Measurements from ENCODE around the gene ICOS. TPM values are rescaled to one million over a fixed set of nuclear protein-coding genes. Genes with fewer than 3 reads are reported as not detected.

ICOS gene
- total and polyA plus RNA-seq, 2 of the 4 experiments (the other 2 are of a cell fraction) = not detected

DNA sequence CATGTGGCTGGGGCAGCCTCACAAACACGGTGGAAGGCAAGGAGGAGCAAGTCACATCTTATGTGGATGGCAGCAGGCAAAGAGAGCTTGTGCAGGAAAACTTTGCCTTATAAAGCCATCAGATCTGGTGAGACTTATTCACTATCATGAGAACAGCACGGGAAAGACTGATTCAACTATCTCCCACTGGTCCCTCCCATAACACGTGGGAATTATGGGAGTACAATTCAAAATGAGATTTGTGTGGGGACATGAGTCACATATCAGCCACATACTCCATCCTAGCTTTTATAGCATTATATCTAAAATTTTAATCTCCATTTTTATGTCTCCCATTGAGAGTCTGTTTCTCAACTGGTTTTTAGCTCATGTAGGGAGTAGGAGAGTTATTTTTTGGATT lies 45.7 kb downstream of the ICOS start:
- TF ChIP-seq, protein P1, sequence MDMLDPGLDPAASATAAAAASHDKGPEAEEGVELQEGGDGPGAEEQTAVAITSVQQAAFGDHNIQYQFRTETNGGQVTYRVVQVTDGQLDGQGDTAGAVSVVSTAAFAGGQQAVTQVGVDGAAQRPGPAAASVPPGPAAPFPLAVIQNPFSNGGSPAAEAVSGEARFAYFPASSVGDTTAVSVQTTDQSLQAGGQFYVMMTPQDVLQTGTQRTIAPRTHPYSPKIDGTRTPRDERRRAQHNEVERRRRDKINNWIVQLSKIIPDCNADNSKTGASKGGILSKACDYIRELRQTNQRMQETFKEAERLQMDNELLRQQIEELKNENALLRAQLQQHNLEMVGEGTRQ (IDR thresholded peaks at IDR 0.05; ENCODE audit: low read depth, low read length) = no peak
- TF ChIP-seq NFE2L2 (IDR thresholded peaks at IDR 0.05; ENCODE audit: low read depth, low read length) = no peak
- TF ChIP-seq RAD21 (IDR thresholded peaks at IDR 0.05; ENCODE audit: low read length) = no peak
- no peak for TF ChIP-seq RCOR1 (IDR thresholded peaks at IDR 0.05; ENCODE audit: insufficient replicate concordance, low read length)
- no peak for TF ChIP-seq BHLHE40 (IDR thresholded peaks at IDR 0.05; ENCODE audit: low read depth, low read length)
- no peak for TF ChIP-seq SMC3 (IDR thresholded peaks at IDR 0.05; ENCODE audit: low read depth, low read length)
- Histone ChIP-seq H3K4ac (ENCODE audit: low read depth, low read length) (no peak overlapping the region), H3K18ac (ENCODE audit: low read depth, low read length) (no peak overlapping the region), H2BK20ac (ENCODE audit: low read depth, low read length) (no peak overlapping the region), H4K20me1 (ENCODE audit: insufficient read depth, low read length) (no peaks in the 10 kb centered on the region), H3K79me1 (ENCODE audit: low read depth in 1 of 2, low read length in 2 of 2) (no peaks in the 10 kb centered on the region), H2AK9ac (replicated peaks; ENCODE audit: low read depth, low read length, poor library complexity) (no peak overlapping the region), H3K9me1 (ENCODE audit: insufficient read depth, low read length) (no peaks in the 10 kb centered on the region), H3K36me3 (ENCODE audit: control insufficient read depth, insufficient read depth, low read length) (no peaks in the 10 kb centered on the region), H2AFZ (replicated peaks; ENCODE audit: low read length, poor library complexity) (no peak overlapping the region), H3K56ac (ENCODE audit: extremely low read depth, insufficient read depth, low read length) (no peak overlapping the region), H2BK120ac (ENCODE audit: low read depth, low read length) (no peak overlapping the region), H2AK5ac (ENCODE audit: low read depth, low read length) (no peak overlapping the region), H4K8ac (ENCODE audit: low read depth in 2 of 2, low read length in 2 of 2) (no peak overlapping the region), H4K5ac (ENCODE audit: low read depth, low read length) (no peak overlapping the region), H2BK15ac (ENCODE audit: low read depth, low read length) (no peak overlapping the region), H3K4me1 (ENCODE audit: control insufficient read depth, insufficient read depth, low read length) (no peaks in the 10 kb centered on the region), H3K4me2 (ENCODE audit: low read depth, low read length) (no peak overlapping the region), H3K9ac (ENCODE audit: low read depth, low read length) (no peak overlapping the region), H4K91ac (ENCODE audit: insufficient read depth, low read depth, low read length) (no peak overlapping the region), H3K4me3 (ENCODE audit: insufficient read depth, low read depth, low read length) (no peak overlapping the region), H3K27me3 (ENCODE audit: control insufficient read depth, insufficient read depth, low read length) (no peaks in the 10 kb centered on the region), H2BK5ac (ENCODE audit: low read depth, low read length, poor library complexity, severe bottlenecking) (no peak overlapping the region), H3K27ac (ENCODE audit: insufficient read depth, low read length) (no peak overlapping the region), H3K14ac (replicated peaks; ENCODE audit: low read depth, low read length) (no peak overlapping the region), H3K9me3 (ENCODE audit: control insufficient read depth, insufficient read depth, low read length) (no peaks in the 10 kb centered on the region), H3K23ac (ENCODE audit: low read depth, low read length) (no peak overlapping the region)
- ChIA-PET CTCF (no interaction called here), POLR2A (ENCODE audit: unreplicated experiment) (no interaction called here)
- dilution Hi-C loops (cut with HindIII; ENCODE audit: low sequenced_read_pairs, unreplicated experiment) = no loop called here
- DNase-seq (no peak), ATAC-seq (ENCODE audit: low read depth) (no peak)
- in situ Hi-C loops (cut with MboI; ENCODE audit: low sequenced_read_pairs) = no loop called here
- intact Hi-C loops (cut with micrococcal nuclease) = no loop called here
- no CpG with 5 or more reads among the region's 3 CpGs for WGBS, 2 experiments (ENCODE audit: extremely low coverage in 2 of 2, insufficient read length in 1 of 2)
- no TSS peak for BruUV-seq (replicated peaks)

Data from IMR-90 (cell line).